ENCODE data around the gene SIL1. TPM values are rescaled to one million over a fixed set of nuclear protein-coding genes. Genes with fewer than 3 reads are reported as not detected.

SIL1 gene
- total and polyA plus RNA-seq, 10 donors = 23.4 to 42.3 (median 32.6) TPM

DNA sequence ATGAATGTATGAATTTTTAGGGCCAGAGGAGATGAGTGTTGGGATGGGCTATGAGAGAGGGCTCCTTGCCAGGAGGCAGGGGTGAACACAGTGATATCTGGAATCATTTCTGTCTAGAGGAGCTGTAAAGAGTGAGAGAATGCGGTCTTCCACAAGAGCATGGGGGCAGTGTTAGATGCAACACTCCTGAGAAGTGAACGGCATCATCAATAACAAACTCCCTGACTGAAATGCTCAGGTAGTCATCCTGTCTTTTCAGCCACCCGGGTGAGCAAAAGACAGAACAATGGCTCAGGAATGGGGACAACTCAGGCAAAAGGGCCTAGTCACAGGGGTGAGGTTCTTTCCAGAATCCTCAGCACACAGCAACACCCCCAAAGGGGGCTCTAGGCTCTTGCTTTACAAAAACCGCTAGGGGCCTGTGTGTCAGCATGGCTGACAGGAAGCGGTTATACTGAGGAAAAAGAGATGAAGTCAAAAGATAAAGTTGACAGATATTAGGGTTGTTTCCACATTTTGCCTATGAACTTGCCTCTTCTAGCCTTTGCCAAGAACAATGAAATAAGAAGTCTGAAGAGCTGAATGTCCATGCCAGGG, 218.4 kb downstream of the SIL1 start:
- Histone ChIP-seq H3K4me3 (no peak overlapping the region), H3K36me3 (peaks cover 0 to 7% (median 0%) of the 10 kb centered on the region in 6 donors), H3K27ac (no peak overlapping the region), H3K9me3 (no peaks in the 10 kb centered on the region), H3K27me3 (replicated peaks in 1 of 7) (no peaks in the 10 kb centered on the region), H3K4me1 (peaks cover 0 to 21% (median 4%) of the 10 kb centered on the region in 6 donors)
- intact Hi-C loops (cut with DNase I; ENCODE audit: low total_unique reads) = no loop called here
- 44 to 66% (median 52%) methylated on average over 5 of the region's 5 CpGs for WGBS, 5 donors
- TF ChIP-seq CTCF (IDR thresholded peaks at IDR 0.05 in 8 of 11, conservative IDR thresholded peaks at IDR 0.05 in 3 of 11) (no peak), POLR2A (IDR thresholded peaks at IDR 0.05) (no peak), POLR2AphosphoS5 (IDR thresholded peaks at IDR 0.05) (no peak)
- no peak for DNase-seq

DNA sequence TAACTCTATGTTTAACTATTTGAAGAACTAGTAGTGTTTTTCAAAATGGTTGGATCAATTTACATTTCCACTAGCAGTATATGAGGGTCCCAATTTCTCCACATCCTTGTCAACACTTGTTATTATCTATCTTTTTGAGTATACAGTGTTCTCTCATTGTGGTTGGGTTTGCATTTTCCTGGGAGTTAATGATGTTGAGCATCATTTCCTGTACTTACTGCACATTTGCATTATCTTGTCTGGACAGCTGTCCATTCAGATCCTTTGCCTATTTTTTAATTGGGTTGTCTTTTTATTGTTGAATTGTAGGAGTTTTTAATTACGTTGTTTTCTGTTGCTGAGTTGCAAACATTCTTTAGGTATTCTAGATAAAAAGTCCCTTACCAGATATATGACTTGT, 219.6 kb downstream of the SIL1 start:
- TF ChIP-seq POLR2A (IDR thresholded peaks at IDR 0.05) (no peak), POLR2AphosphoS5 (IDR thresholded peaks at IDR 0.05) (no peak), CTCF (IDR thresholded peaks at IDR 0.05 in 8 of 11, conservative IDR thresholded peaks at IDR 0.05 in 3 of 11) (no peak)
- no peak overlapping the region for H3K4me3 ChIP-seq
- H3K27ac ChIP-seq = no peak overlapping the region
- no peak for DNase-seq
- no peaks in the 10 kb centered on the region for H3K9me3 ChIP-seq
- intact Hi-C loops (cut with DNase I; ENCODE audit: low total_unique reads) = no loop called here
- H3K4me1 ChIP-seq = peaks cover 0 to 33% (median 10%) of the 10 kb centered on the region in 6 donors
- H3K36me3 ChIP-seq = peaks cover 0 to 2% (median 0%) of the 10 kb centered on the region in 6 donors
- no peaks in the 10 kb centered on the region for H3K27me3 ChIP-seq (replicated peaks in 1 of 7)
- WGBS, 5 donors = 87 to 96% (median 91%) methylated on average over 1 of the region's 1 CpG

GRCh38 chr5:138978080-138978479, 220.1 kb downstream of the SIL1 start:
- DNase-seq = no peak
- Histone ChIP-seq H3K27me3 (replicated peaks in 1 of 7) (no peaks in the 10 kb centered on the region), H3K27ac (no peak overlapping the region), H3K4me3 (no peak overlapping the region), H3K9me3 (no peaks in the 10 kb centered on the region), H3K4me1 (peaks cover 0 to 34% (median 11%) of the 10 kb centered on the region in 6 donors), H3K36me3 (no peaks in the 10 kb centered on the region)
- intact Hi-C loops (cut with DNase I; ENCODE audit: low total_unique reads) = no loop called here
- TF ChIP-seq CTCF (IDR thresholded peaks at IDR 0.05 in 8 of 11, conservative IDR thresholded peaks at IDR 0.05 in 3 of 11) = no peak
- no peak for TF ChIP-seq POLR2A (IDR thresholded peaks at IDR 0.05)
- TF ChIP-seq POLR2AphosphoS5 (IDR thresholded peaks at IDR 0.05) = no peak
- WGBS, 5 donors = 74 to 97% (median 92%) methylated on average over 1 of the region's 1 CpG

GRCh38 chr5:138975098-138975847, 222.9 kb downstream of the SIL1 start:
- no peak for DNase-seq
- H3K27ac ChIP-seq = peak overlapping the region in 6 of 8 donors; percentile 7 to 63 (median 48)
- intact Hi-C loops (cut with DNase I; ENCODE audit: low total_unique reads) = no loop called here
- WGBS, 5 donors = 70 to 79% (median 75%) methylated on average over 9 to 10 of the region's 10 CpGs
- H3K4me3 ChIP-seq = no peak overlapping the region
- H3K9me3 ChIP-seq = no peaks in the 10 kb centered on the region
- H3K4me1 ChIP-seq = peaks cover 0 to 27% (median 11%) of the 10 kb centered on the region in 6 donors
- H3K27me3 ChIP-seq (replicated peaks in 1 of 7) = no peaks in the 10 kb centered on the region
- no peaks in the 10 kb centered on the region for H3K36me3 ChIP-seq
- no peak for TF ChIP-seq POLR2A (IDR thresholded peaks at IDR 0.05)
- no peak for TF ChIP-seq CTCF (IDR thresholded peaks at IDR 0.05 in 8 of 11, conservative IDR thresholded peaks at IDR 0.05 in 3 of 11)
- TF ChIP-seq POLR2AphosphoS5 (IDR thresholded peaks at IDR 0.05) = peak in 2 of 3 donors; percentile 25 to 50

Measured in spleen (tissue), 11 donors.